ENCODE measurements around the gene BMP4. TPM values are rescaled to one million over a fixed set of nuclear protein-coding genes. Genes with fewer than 3 reads are reported as not detected.

The BMP4 gene
- total and polyA plus RNA-seq, 2 experiments from 2014 or later = 2.5 to 3.9 TPM

- TF ChIP-seq, protein P1, sequence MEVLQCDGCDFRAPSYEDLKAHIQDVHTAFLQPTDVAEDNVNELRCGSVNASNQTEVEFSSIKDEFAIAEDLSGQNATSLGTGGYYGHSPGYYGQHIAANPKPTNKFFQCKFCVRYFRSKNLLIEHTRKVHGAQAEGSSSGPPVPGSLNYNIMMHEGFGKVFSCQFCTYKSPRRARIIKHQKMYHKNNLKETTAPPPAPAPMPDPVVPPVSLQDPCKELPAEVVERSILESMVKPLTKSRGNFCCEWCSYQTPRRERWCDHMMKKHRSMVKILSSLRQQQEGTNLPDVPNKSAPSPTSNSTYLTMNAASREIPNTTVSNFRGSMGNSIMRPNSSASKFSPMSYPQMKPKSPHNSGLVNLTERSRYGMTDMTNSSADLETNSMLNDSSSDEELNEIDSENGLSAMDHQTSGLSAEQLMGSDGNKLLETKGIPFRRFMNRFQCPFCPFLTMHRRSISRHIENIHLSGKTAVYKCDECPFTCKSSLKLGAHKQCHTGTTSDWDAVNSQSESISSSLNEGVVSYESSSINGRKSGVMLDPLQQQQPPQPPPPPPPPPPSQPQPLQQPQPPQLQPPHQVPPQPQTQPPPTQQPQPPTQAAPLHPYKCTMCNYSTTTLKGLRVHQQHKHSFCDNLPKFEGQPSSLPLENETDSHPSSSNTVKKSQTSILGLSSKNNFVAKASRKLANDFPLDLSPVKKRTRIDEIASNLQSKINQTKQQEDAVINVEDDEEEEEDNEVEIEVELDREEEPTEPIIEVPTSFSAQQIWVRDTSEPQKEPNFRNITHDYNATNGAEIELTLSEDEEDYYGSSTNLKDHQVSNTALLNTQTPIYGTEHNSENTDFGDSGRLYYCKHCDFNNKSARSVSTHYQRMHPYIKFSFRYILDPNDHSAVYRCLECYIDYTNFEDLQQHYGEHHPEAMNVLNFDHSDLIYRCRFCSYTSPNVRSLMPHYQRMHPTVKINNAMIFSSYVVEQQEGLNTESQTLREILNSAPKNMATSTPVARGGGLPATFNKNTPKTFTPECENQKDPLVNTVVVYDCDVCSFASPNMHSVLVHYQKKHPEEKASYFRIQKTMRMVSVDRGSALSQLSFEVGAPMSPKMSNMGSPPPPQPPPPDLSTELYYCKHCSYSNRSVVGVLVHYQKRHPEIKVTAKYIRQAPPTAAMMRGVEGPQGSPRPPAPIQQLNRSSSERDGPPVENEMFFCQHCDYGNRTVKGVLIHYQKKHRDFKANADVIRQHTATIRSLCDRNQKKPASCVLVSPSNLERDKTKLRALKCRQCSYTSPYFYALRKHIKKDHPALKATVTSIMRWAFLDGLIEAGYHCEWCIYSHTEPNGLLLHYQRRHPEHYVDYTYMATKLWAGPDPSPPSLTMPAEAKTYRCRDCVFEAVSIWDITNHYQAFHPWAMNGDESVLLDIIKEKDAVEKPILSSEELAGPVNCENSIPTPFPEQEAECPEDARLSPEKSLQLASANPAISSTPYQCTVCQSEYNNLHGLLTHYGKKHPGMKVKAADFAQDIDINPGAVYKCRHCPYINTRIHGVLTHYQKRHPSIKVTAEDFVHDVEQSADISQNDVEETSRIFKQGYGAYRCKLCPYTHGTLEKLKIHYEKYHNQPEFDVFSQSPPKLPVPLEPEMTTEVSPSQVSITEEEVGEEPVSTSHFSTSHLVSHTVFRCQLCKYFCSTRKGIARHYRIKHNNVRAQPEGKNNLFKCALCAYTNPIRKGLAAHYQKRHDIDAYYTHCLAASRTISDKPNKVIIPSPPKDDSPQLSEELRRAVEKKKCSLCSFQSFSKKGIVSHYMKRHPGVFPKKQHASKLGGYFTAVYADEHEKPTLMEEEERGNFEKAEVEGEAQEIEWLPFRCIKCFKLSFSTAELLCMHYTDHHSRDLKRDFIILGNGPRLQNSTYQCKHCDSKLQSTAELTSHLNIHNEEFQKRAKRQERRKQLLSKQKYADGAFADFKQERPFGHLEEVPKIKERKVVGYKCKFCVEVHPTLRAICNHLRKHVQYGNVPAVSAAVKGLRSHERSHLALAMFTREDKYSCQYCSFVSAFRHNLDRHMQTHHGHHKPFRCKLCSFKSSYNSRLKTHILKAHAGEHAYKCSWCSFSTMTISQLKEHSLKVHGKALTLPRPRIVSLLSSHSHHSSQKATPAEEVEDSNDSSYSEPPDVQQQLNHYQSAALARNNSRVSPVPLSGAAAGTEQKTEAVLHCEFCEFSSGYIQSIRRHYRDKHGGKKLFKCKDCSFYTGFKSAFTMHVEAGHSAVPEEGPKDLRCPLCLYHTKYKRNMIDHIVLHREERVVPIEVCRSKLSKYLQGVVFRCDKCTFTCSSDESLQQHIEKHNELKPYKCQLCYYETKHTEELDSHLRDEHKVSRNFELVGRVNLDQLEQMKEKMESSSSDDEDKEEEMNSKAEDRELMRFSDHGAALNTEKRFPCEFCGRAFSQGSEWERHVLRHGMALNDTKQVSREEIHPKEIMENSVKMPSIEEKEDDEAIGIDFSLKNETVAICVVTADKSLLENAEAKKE (CRISPR knock-in tag; IDR thresholded peaks at IDR 0.05) = no peak
- TF ChIP-seq NANOG (IDR thresholded peaks at IDR 0.05; ENCODE audit: borderline replicate concordance) (no peak), ZNF114 (CRISPR knock-in tag; IDR thresholded peaks at IDR 0.05) (no peak), JUNB (IDR thresholded peaks at IDR 0.05; ENCODE audit: unreplicated experiment) (no peak), REST (IDR thresholded peaks at IDR 0.05; ENCODE audit: unreplicated experiment) (no peak), POLR2AphosphoS5 (IDR thresholded peaks at IDR 0.05; ENCODE audit: low read depth) (no peak), STAT1 (IDR thresholded peaks at IDR 0.05; ENCODE audit: unreplicated experiment) (no peak)
- TF ChIP-seq, protein P2, sequence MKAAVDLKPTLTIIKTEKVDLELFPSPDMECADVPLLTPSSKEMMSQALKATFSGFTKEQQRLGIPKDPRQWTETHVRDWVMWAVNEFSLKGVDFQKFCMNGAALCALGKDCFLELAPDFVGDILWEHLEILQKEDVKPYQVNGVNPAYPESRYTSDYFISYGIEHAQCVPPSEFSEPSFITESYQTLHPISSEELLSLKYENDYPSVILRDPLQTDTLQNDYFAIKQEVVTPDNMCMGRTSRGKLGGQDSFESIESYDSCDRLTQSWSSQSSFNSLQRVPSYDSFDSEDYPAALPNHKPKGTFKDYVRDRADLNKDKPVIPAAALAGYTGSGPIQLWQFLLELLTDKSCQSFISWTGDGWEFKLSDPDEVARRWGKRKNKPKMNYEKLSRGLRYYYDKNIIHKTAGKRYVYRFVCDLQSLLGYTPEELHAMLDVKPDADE (IDR thresholded peaks at IDR 0.05) = no peak
These were observed 9.6 kb downstream of the BMP4 start (continued) for GRCh38 chr14:53947094-53947445.
